ELF-1 (cell line): ENCODE data around the gene TMEM30A.

Source experiments
- DNase-seq: peaks from one replicate; pipeline ENCODE4 v3.0.0-alpha.2; 2016; ENCODE audit warnings: low read depth, low spot score

Gene TMEM30A

GRCh38 chr6:75263401-75263750 is 21.2 kb downstream of the TMEM30A start:
- no peak for DNase-seq

GRCh38 chr6:75262716-75263400 is 21.7 kb downstream of the TMEM30A start:
- DNase-seq, result no peak

GRCh38 chr6:75261299-75261698 is 23.3 kb downstream of the TMEM30A start:
- DNase-seq, result no peak

- peak; percentile 12 for DNase-seq
These were observed 27.1 kb downstream of the TMEM30A start for GRCh38 chr6:75257343-75258087.

GRCh38 chr6:75250552-75250951 is 34.0 kb downstream of the TMEM30A start:
- DNase-seq, result no peak

- no peak for DNase-seq
These were observed 34.8 kb downstream of the TMEM30A start for GRCh38 chr6:75249837-75250236.

GRCh38 chr6:75246386-75246785 is 38.2 kb downstream of the TMEM30A start:
- DNase-seq, result no peak

GRCh38 chr6:75244063-75244584 is 40.5 kb downstream of the TMEM30A start:
- no peak for DNase-seq

GRCh38 chr6:75243333-75244062 is 41.1 kb downstream of the TMEM30A start, which contains the start of gene COX7A2:
COX7A2 (minus strand) TSS chr6:75243801; CDS start chr6:75243734, 67 bp downstream.
- DNase-seq, result peak; percentile 97

GRCh38 chr6:75236630-75237029 is 48.0 kb downstream of the TMEM30A start:
- DNase-seq, result no peak

GRCh38 chr6:75235271-75235670 is 49.3 kb downstream of the TMEM30A start:
- no peak for DNase-seq

GRCh38 chr6:75234126-75234865 is 50.3 kb downstream of the TMEM30A start:
- DNase-seq, result no peak

- no peak for DNase-seq
These were observed 51.4 kb downstream of the TMEM30A start for GRCh38 chr6:75233092-75233615.

GRCh38 chr6:75230484-75231325 is 53.9 kb downstream of the TMEM30A start:
- DNase-seq, result peak; percentile 36

GRCh38 chr6:75224303-75224926 is 60.2 kb downstream of the TMEM30A start:
- no peak for DNase-seq

GRCh38 chr6:75223428-75223827 is 61.2 kb downstream of the TMEM30A start:
- no peak for DNase-seq

GRCh38 chr6:75222261-75222660 is 62.3 kb downstream of the TMEM30A start:
- DNase-seq, result no peak

- no peak for DNase-seq
These were observed 63.5 kb downstream of the TMEM30A start for GRCh38 chr6:75221116-75221515.

GRCh38 chr6:75220357-75220756 is 64.2 kb downstream of the TMEM30A start:
- DNase-seq, result no peak

GRCh38 chr6:75219263-75219662 is 65.3 kb downstream of the TMEM30A start:
- no peak for DNase-seq
